A549 (cell line): ENCODE results near the gene ATF5. TPM values are rescaled to one million over a fixed set of nuclear protein-coding genes. Genes with fewer than 3 reads are reported as not detected.

Experiments
- EHMT2 ChIP-seq: fragments of 200-600 bp; sonication (generic); IDR thresholded peaks from 2 replicates; pipeline ENCODE4 v1.6.1; 2016; ENCODE audit warnings: antibody characterized with exemption, low read depth, mild to moderate bottlenecking, moderate library complexity
- JUN ChIP-seq, 2 experiments: fragments of >200 bp; sonication (Bioruptor Twin); formaldehyde crosslinking; IDR thresholded peaks; 2 replicates in 1 of 2; 3 replicates in 1 of 2; pipeline ENCODE4 v1.6.1; 2016 to 2017
- KDM5A ChIP-seq: fragments of 200-600 bp; sonication (generic); IDR thresholded peaks from 2 replicates; pipeline ENCODE4 v1.6.1; 2016; ENCODE audit warnings: antibody characterized with exemption, mild to moderate bottlenecking
- SREBF2 ChIP-seq: fragments of 450-650 bp; IDR thresholded peaks from 2 replicates; pipeline ENCODE4 v1.6.1; 2014; ENCODE audit warnings: mild to moderate bottlenecking, moderate library complexity
- ZC3H11A ChIP-seq: fragments of 450-650 bp; IDR thresholded peaks from 2 replicates; pipeline ENCODE4 v1.6.1; 2014; ENCODE audit warnings: antibody characterized with exemption, mild to moderate bottlenecking
- polyA plus RNA-seq, 4 experiments: library from polyadenylated mRNA; depleted of rRNA in 3 of 4; stranded (reverse); fragments of >200 nt; fragmentation: RNase III in 1 of 4; extraction: RNeasy Plus Mini Kit Qiagen cat#74134 plus additional on column Dnase treatment in 1 of 4; gene quantifications; 2 replicates in 3 of 4; 3 replicates in 1 of 4; pipeline ENCODE4 v1.2.3, GENCODE V29; 2011 to 2017
- TF ChIP-seq, protein P1 (sequence below): IDR thresholded peaks from 2 replicates; pipeline ENCODE4 v1.6.1; 2012; ENCODE audit warnings: low read depth, borderline replicate concordance

ATF5 gene
- polyA plus RNA-seq, 2 of the 4 experiments (the other 2 are of a cell fraction) = 12.9 to 42.8 TPM

DNA sequence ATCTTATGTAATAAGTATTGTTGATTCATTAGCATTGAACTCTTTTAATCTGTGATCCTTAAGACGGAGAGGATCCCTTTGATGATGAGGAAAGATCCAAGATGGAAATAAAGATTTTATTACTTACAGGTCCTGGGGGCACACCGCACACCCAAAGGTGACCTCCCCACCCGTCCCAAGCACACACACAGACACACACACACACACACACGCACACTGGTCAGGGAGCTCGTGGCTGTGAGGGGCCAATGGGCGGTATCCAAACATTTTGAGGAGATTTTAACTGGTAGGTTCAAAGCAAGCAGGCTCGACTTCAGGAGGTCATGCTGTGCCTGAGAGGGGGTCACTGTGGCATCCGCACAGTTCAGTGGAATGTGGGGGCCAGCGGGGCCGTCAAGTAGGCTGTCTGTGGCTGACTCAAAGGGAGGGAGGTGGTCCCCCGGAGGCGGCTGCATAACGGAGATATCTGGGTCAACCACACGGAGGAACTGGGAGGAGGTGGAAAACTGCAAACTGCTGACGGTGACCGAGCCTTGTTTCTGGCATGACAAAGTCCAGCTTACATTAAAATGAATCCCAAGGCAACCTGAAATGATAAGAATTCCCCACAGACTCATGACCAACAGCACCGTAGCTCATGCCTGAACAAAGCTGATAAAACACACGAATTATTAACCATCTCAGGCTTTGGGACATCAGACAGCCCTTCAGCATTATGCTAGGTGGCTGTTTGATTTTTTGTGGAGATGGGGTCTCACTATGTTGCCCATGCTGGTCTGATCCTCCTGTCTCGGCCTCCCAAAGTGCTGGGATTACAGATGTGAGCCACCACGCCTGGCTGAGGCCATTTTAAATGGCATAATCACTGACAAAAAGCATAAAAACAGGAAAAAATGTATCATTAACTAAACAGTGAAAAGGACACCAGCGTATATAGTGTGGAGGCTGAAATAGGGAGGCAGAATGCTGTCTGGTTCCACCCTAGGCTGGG, 52.9 kb downstream of the ATF5 start (continued):
- TF ChIP-seq EHMT2 (no peak), SREBF2 (no peak), KDM5A (no peak), JUN (IDR thresholded peaks at IDR 0.05) (no peak), ZC3H11A (no peak)
- TF ChIP-seq, protein P1, sequence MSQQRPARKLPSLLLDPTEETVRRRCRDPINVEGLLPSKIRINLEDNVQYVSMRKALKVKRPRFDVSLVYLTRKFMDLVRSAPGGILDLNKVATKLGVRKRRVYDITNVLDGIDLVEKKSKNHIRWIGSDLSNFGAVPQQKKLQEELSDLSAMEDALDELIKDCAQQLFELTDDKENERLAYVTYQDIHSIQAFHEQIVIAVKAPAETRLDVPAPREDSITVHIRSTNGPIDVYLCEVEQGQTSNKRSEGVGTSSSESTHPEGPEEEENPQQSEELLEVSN = no peak

Other genes with a start within 250 kb of the ATF5 start
- 2.0 and 2.9 TPM in 2 replicates for gene ADM5, start 239.6 kb upstream of the ATF5 start, polyA plus RNA-seq (2011; rRNA removed)
- gene ADM5, start 239.6 kb upstream of the ATF5 start, polyA plus RNA-seq (2017; fragmentation: RNase III; extraction: RNeasy Plus Mini Kit Qiagen cat#74134 plus additional on column Dnase treatment) = 4.3 to 4.5 TPM (median 4.4 TPM) in 3 replicates
- gene CPT1C, start 238.1 kb upstream of the ATF5 start, polyA plus RNA-seq (2011; rRNA removed) = 8.2 and 8.5 TPM in 2 replicates
- 13.7 to 17.1 TPM (median 15.4 TPM) in 3 replicates for gene CPT1C, start 238.1 kb upstream of the ATF5 start, polyA plus RNA-seq (2017; fragmentation: RNase III; extraction: RNeasy Plus Mini Kit Qiagen cat#74134 plus additional on column Dnase treatment)
- not detected in 2 replicates for gene TSKS, start 165.9 kb upstream of the ATF5 start, polyA plus RNA-seq (2011; rRNA removed)
- not detected in 3 replicates for gene TSKS, start 165.9 kb upstream of the ATF5 start, polyA plus RNA-seq (2017; fragmentation: RNase III; extraction: RNeasy Plus Mini Kit Qiagen cat#74134 plus additional on column Dnase treatment)
- gene AP2A1, start 162.2 kb upstream of the ATF5 start, polyA plus RNA-seq (2011; rRNA removed) = 36.6 and 41.6 TPM in 2 replicates
- gene AP2A1, start 162.2 kb upstream of the ATF5 start, polyA plus RNA-seq (2017; fragmentation: RNase III; extraction: RNeasy Plus Mini Kit Qiagen cat#74134 plus additional on column Dnase treatment) = 53.4 to 62.1 TPM (median 58.6 TPM) in 3 replicates
- 12.5 and 14.5 TPM in 2 replicates for gene FUZ, start 115.9 kb upstream of the ATF5 start, polyA plus RNA-seq (2011; rRNA removed)
- 15.9 to 23.7 TPM (median 21.7 TPM) in 3 replicates for gene FUZ, start 115.9 kb upstream of the ATF5 start, polyA plus RNA-seq (2017; fragmentation: RNase III; extraction: RNeasy Plus Mini Kit Qiagen cat#74134 plus additional on column Dnase treatment)
- 20.4 and 27.1 TPM in 2 replicates for gene MED25, start 110.9 kb upstream of the ATF5 start, polyA plus RNA-seq (2011; rRNA removed)
- gene MED25, start 110.9 kb upstream of the ATF5 start, polyA plus RNA-seq (2017; fragmentation: RNase III; extraction: RNeasy Plus Mini Kit Qiagen cat#74134 plus additional on column Dnase treatment) = 36.4 to 41.6 TPM (median 40.1 TPM) in 3 replicates
- gene PTOV1, start 78.0 kb upstream of the ATF5 start, polyA plus RNA-seq (2011; rRNA removed) = 27.7 and 41.2 TPM in 2 replicates
- gene PTOV1, start 78.0 kb upstream of the ATF5 start, polyA plus RNA-seq (2017; fragmentation: RNase III; extraction: RNeasy Plus Mini Kit Qiagen cat#74134 plus additional on column Dnase treatment) = 119 to 153 TPM (median 147 TPM) in 3 replicates
- gene PNKP, start 61.6 kb upstream of the ATF5 start, polyA plus RNA-seq (2011; rRNA removed) = 22.5 and 23.3 TPM in 2 replicates
- gene PNKP, start 61.6 kb upstream of the ATF5 start, polyA plus RNA-seq (2017; fragmentation: RNase III; extraction: RNeasy Plus Mini Kit Qiagen cat#74134 plus additional on column Dnase treatment) = 63.8 to 75.9 TPM (median 71.2 TPM) in 3 replicates
- 39.2 and 41.5 TPM in 2 replicates for gene AKT1S1, start 51.9 kb upstream of the ATF5 start, polyA plus RNA-seq (2011; rRNA removed)
- gene AKT1S1, start 51.9 kb upstream of the ATF5 start, polyA plus RNA-seq (2017; fragmentation: RNase III; extraction: RNeasy Plus Mini Kit Qiagen cat#74134 plus additional on column Dnase treatment) = 63.4 to 75.9 TPM (median 75.3 TPM) in 3 replicates
- gene TBC1D17, start 51.5 kb upstream of the ATF5 start, polyA plus RNA-seq (2011; rRNA removed) = 12.3 and 18.0 TPM in 2 replicates
- 26.6 to 44.8 TPM (median 41.5 TPM) in 3 replicates for gene TBC1D17, start 51.5 kb upstream of the ATF5 start, polyA plus RNA-seq (2017; fragmentation: RNase III; extraction: RNeasy Plus Mini Kit Qiagen cat#74134 plus additional on column Dnase treatment)
- 0.15 and 0.18 TPM in 2 replicates for gene IL4I1, start 32.3 kb upstream of the ATF5 start, polyA plus RNA-seq (2011; rRNA removed)
- gene IL4I1, start 32.3 kb upstream of the ATF5 start, polyA plus RNA-seq (2017; fragmentation: RNase III; extraction: RNeasy Plus Mini Kit Qiagen cat#74134 plus additional on column Dnase treatment) = 0.62 to 0.88 TPM (median 0.87 TPM) in 3 replicates
- gene NUP62, start 299 bp downstream of the ATF5 start, polyA plus RNA-seq (2011; rRNA removed) = 21.4 and 28.9 TPM in 2 replicates
- 83.9 to 88.5 TPM (median 85.9 TPM) in 3 replicates for gene NUP62, start 299 bp downstream of the ATF5 start, polyA plus RNA-seq (2017; fragmentation: RNase III; extraction: RNeasy Plus Mini Kit Qiagen cat#74134 plus additional on column Dnase treatment)
- gene SIGLEC11, start 32.0 kb downstream of the ATF5 start, polyA plus RNA-seq (2011; rRNA removed) = not detected in 2 replicates
- gene SIGLEC11, start 32.0 kb downstream of the ATF5 start, polyA plus RNA-seq (2017; fragmentation: RNase III; extraction: RNeasy Plus Mini Kit Qiagen cat#74134 plus additional on column Dnase treatment) = not detected in 3 replicates
- gene VRK3, start 96.2 kb downstream of the ATF5 start, polyA plus RNA-seq (2011; rRNA removed) = 37.4 and 45.2 TPM in 2 replicates
- gene VRK3, start 96.2 kb downstream of the ATF5 start, polyA plus RNA-seq (2017; fragmentation: RNase III; extraction: RNeasy Plus Mini Kit Qiagen cat#74134 plus additional on column Dnase treatment) = 33.3 to 35.4 TPM (median 35.2 TPM) in 3 replicates
- 17.0 and 20.0 TPM in 2 replicates for gene ZNF473, start 96.8 kb downstream of the ATF5 start, polyA plus RNA-seq (2011; rRNA removed)
- gene ZNF473, start 96.8 kb downstream of the ATF5 start, polyA plus RNA-seq (2017; fragmentation: RNase III; extraction: RNeasy Plus Mini Kit Qiagen cat#74134 plus additional on column Dnase treatment) = 6.2 to 6.9 TPM (median 6.8 TPM) in 3 replicates
- gene IZUMO2, start 234.1 kb downstream of the ATF5 start, polyA plus RNA-seq (2011; rRNA removed) = not detected in 2 replicates
- gene IZUMO2, start 234.1 kb downstream of the ATF5 start, polyA plus RNA-seq (2017; fragmentation: RNase III; extraction: RNeasy Plus Mini Kit Qiagen cat#74134 plus additional on column Dnase treatment) = not detected in 3 replicates